Measurements from ENCODE around the gene SON.

GRCh38 chr21:33586927-33587326, 44.1 kb downstream of the SON start:
- TF ChIP-seq CTCF (IDR thresholded peaks at IDR 0.05; ENCODE audit: low read depth, low read length) (no peak), EZH2phosphoT487 (IDR thresholded peaks at IDR 0.05; ENCODE audit: low read depth) (no peak)
